Esophagus muscularis mucosa (tissue), 4 donors: ENCODE measurements around the gene GMEB2.

Experiments used
- EP300 ChIP-seq: sonication (generic); formaldehyde crosslinking; IDR thresholded peaks from one replicate; pipeline ENCODE4 v1.6.1; 2017; ENCODE audit warnings: antibody characterized with exemption
- POLR2A ChIP-seq: fragments of 450-650 bp; IDR thresholded peaks from one replicate; pipeline ENCODE4 v1.6.1; 2017; ENCODE audit warnings: antibody characterized with exemption, moderate library complexity, mild to moderate bottlenecking, low read depth
- POLR2AphosphoS5 ChIP-seq, 2 donors: sonication (generic); formaldehyde crosslinking; IDR thresholded peaks; one replicate each; pipeline ENCODE4 v1.6.1; 2017; ENCODE audit warnings: antibody characterized with exemption in 2 of 2
- TF ChIP-seq, protein P1 (sequence below), 3 experiments: fragments of 200-600 bp in 2 of 3; fragments of 450-650 bp in 1 of 3; sonication (generic) in 2 of 3; IDR thresholded peaks; one replicate each; pipeline ENCODE4 v1.5.1; 2017 to 2019; ENCODE audit warnings: antibody characterized with exemption in 3 of 3, mild to moderate bottlenecking in 2 of 3, moderate library complexity in 1 of 3

DNA sequence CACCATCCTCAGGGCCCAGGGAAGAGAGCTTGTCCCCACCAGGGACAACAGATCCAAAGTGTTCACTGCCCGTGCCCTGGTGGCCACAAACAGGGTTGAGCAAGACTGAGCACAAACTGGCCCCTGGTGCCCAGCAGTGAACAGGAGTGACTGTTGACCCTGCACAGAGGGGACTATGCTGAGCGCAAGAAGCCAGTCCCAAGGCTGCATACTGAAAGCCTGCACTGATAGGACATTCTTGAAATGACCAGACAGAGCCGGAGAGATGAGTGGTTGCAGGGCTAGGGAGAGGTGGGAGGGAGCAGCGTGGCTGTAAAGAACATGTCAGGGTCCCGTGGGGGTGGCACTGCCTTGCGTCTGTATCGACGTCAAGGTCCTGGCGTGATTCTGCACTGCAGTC, 75.8 kb downstream of the GMEB2 start:
- TF ChIP-seq POLR2AphosphoS5 (IDR thresholded peaks at IDR 0.05) (no peak), POLR2A (no peak), EP300 (no peak)
- TF ChIP-seq, protein P1, sequence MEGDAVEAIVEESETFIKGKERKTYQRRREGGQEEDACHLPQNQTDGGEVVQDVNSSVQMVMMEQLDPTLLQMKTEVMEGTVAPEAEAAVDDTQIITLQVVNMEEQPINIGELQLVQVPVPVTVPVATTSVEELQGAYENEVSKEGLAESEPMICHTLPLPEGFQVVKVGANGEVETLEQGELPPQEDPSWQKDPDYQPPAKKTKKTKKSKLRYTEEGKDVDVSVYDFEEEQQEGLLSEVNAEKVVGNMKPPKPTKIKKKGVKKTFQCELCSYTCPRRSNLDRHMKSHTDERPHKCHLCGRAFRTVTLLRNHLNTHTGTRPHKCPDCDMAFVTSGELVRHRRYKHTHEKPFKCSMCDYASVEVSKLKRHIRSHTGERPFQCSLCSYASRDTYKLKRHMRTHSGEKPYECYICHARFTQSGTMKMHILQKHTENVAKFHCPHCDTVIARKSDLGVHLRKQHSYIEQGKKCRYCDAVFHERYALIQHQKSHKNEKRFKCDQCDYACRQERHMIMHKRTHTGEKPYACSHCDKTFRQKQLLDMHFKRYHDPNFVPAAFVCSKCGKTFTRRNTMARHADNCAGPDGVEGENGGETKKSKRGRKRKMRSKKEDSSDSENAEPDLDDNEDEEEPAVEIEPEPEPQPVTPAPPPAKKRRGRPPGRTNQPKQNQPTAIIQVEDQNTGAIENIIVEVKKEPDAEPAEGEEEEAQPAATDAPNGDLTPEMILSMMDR (IDR thresholded peaks at IDR 0.05), result no peak
